DMS114 treated with DMSO at 0.1 percent for 48 hours (cell line): ENCODE results near the gene GSTM1.

Experiments used
- DNase-seq: peaks from one replicate; lab custom pipeline; 2025; ENCODE audit not compliant: unreplicated experiment; lab: John Stamatoyannopoulos, UW

Gene GSTM1

GRCh38 chr1:109687641-109688499 lies at the start of gene GSTM1:
Gene GSTM1, plus strand, starts transcription at chr1:109687817. Its CDS starts 57 bp downstream, at chr1:109687874.
- DNase-seq, result peak; percentile 27

GRCh38 chr1:109639063-109639840 lies 48.4 kb upstream of the GSTM1 start:
- no peak for DNase-seq

GRCh38 chr1:109639841-109640184 lies 47.8 kb upstream of the GSTM1 start:
- DNase-seq, result no peak

- peak; percentile 54 for DNase-seq
Observed at GRCh38 chr1:109640285-109640865, 47.2 kb upstream of the GSTM1 start.

- no peak for DNase-seq
Observed at GRCh38 chr1:109641078-109641740, 46.4 kb upstream of the GSTM1 start.

GRCh38 chr1:109641861-109642260 lies 45.8 kb upstream of the GSTM1 start:
- DNase-seq, result no peak

DNA sequence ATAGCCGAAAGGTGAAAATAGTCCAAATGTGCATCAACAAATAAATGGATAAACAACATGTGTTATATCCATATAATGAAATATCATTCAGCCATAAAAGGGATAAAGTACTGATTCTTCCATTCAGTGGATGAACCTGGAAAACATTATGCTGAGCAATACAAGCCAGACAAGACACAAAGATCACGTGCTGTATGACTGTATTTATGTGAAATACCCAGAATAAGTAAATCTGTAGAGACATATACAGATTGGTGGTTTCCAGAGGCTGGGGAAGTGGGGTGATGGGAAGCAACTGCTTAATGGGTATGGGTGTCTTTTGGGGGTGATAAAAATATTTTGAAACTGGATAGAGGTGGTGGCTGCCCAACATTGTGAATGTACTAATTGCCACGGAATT lies 45.0 kb upstream of the GSTM1 start:
- no peak for DNase-seq

GRCh38 chr1:109643385-109644230 lies 44.0 kb upstream of the GSTM1 start:
- DNase-seq, result no peak

- no peak for DNase-seq
Observed at GRCh38 chr1:109644670-109645069, 42.9 kb upstream of the GSTM1 start.

DNA sequence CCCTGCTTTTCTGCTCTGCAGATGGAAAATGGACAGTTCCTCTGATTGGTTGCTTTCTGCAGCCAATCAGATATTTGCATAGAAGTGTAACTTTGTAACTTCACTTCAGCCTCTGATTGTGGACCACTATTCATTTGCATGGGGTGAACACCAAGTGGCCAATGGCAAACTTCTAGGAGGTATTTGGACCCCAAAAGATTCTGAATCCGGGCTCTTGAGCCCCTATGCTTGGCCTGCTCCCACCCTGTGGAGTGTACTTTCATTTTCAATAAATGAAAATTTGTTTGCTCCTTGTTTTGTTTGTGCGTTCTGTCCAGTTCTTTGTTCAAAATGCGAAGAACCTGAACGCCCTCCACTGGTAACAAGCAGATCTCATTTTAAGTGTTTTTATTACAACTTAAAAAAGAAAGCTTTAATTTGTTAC lies 38.1 kb upstream of the GSTM1 start:
- peak; percentile 62 for DNase-seq

DNA sequence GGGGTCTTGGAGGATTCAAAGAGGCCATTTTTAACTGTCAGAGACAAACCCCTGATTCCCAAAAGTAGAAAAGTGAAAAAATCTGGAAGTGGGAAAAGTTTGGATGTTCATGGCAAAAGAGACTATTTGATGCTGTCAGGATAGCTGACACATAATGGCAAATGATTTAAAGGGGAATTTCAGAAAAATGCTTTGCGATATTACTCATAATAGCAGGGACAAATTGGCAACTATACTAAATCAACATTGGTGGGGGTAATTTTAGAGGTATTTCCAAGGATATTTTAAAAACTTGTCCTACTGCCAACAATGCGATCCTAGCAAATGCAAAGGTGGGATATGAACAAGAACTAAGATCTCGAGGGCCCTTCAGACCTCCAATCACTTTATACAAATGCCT lies 37.0 kb upstream of the GSTM1 start:
- DNase-seq, result no peak

DNA sequence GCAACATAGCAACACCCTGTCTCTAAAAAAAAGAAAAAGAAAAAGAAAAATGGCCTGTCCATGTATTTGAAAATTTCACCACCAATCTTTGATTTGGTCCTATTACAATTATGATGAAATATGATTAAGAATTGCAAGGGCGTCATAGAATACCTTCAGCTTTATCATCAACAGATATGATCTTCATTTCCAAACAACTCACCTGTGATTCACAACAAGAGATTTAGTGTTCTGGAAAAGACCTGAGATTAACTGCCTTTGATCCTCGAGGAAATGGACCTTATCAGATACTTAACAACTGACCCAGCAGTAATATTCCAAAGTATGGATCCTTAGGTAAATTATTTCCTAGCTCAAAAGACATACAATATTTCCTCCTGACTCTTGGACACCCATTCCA lies 35.2 kb upstream of the GSTM1 start:
- DNase-seq, result no peak

DNA sequence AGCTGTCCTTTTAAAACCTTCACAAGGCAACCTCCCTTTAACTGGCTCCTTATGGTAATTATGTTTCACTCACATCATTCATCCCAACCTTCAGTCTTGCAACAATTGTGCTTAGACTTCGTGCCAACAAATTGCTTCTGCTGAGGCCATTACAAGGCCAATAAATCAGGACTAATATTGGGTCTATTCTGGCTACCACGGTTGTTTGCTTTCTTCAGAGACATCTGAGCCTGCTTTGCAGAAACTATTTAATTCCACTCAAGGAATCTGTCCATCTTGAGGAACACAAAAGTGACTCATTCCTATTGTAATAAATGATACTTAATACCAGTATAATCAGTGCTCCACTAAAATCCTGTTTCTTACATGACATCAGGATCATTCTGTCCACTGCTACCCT lies 34.3 kb upstream of the GSTM1 start:
- DNase-seq, result no peak

GRCh38 chr1:109654519-109654918 lies 33.1 kb upstream of the GSTM1 start:
- DNase-seq, result no peak

DNA sequence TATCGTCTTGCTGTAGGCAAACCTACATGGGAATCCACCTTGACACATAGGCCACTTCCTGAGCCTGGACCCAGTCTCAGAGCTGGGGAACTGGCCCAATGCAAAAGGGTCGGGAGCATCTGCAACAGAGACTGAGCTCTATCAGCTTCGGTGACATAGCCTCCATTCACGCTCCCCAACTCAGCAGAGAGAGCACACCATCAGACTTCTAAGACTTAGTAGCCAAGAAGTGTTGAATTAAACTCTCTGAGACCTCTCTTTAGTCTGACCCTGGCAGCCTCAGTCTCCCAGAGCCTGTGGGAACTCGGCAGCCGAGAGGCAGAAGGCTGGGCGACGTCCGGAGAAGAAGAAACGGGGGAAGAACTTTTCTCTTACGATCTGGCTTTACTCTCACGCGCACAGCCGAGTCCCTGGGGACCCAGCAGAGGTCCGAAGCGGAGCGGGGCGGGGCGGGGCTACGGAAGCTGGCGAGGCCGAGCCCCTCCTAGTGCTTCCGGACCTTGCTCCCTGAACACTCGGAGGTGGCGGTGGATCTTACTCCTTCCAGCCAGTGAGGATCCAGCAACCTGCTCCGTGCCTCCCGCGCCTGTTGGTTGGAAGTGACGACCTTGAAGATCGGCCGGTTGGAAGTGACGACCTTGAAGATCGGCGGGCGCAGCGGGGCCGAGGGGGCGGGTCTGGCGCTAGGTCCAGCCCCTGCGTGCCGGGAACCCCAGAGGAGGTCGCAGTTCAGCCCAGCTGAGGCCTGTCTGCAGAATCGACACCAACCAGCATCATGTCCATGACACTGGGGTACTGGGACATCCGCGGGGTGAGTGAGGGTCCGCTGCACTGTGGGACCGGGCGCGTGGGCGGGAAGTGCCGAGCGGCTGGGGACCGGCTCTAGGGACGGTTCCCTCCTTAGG lies 31.8 kb upstream of the GSTM1 start, which contains the start of gene GSTM4:
TSS of gene GSTM4 (plus strand) at position 485 of the 905 bp plus-strand sequence. CDS start at position 776, 291 bp downstream.
- DNase-seq, result peak; percentile 71

DNA sequence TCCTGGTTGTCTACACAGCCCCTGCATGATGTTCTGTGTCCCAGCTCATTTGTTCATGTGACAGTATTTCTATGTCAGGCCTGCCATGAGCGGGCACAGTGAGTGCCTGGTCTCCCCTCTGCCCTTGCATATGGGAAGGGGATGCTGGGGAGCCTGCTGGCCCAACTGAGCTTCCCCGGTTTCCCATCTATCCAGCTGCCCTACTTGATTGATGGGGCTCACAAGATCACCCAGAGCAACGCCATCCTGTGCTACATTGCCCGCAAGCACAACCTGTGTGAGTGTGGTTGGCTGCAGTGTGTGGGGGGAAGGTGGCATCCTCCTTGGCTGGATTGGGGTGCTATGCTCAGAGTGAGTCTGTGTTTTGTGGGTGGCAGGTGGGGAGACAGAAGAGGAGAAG lies 30.2 kb upstream of the GSTM1 start:
- no peak for DNase-seq

- no peak for DNase-seq
Observed at GRCh38 chr1:109657970-109658369, 29.6 kb upstream of the GSTM1 start.

DNA sequence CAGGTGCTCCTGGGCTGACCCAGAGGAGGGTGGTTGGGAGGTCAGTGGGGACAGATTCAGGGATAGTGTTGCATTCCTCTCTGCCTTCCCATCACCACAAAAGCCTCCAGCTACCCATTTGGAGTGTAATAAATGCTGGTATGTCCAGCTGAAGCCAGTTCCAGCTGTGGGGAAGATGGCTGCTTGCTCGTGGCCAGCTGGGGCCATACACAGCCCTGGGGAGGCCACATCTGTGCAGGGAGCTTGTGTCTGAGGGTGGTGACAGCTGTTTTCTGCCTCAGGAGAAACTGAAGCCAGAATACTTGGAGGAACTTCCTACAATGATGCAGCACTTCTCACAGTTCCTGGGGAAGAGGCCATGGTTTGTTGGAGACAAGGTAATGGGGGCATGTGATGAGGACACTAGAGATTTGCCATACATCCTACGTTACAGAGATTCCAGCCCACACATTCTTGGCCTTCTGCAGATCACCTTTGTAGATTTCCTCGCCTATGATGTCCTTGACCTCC lies 29.0 kb upstream of the GSTM1 start:
- DNase-seq, result no peak

GRCh38 chr1:109659145-109659544 lies 28.5 kb upstream of the GSTM1 start:
- DNase-seq, result no peak
